HEK293T (cell line): Measurements from ENCODE around the gene CEND1.
A peak's percentile ranks its signal among the peaks of the same experiment; 100 is the strongest.

Experiments used
- CTCF ChIA-PET: fragments of 350-600 bp; formaldehyde crosslinking; extraction: SDS; loops from one replicate; lab custom pipeline; 2021; ENCODE audit warnings: antibody characterized with exemption, inconsistent platforms; lab: Yijun Ruan, JAX
- POLR2A ChIA-PET: fragments of 350-600 bp; formaldehyde crosslinking; extraction: SDS; loops from one replicate; lab custom pipeline; 2020; ENCODE audit warnings: antibody characterized with exemption, inconsistent platforms; lab: Yijun Ruan, JAX
- DNase-seq: peaks from one replicate; pipeline ENCODE4 v3.0.0; 2012; ENCODE audit warnings: mixed read lengths; ENCODE audit errors: extremely low spot score
- ARNT ChIP-seq: fragments of 450-650 bp; IDR thresholded peaks from 2 replicates; pipeline ENCODE4 v1.6.1; 2017; ENCODE audit warnings: mild to moderate bottlenecking
- BHLHE40 ChIP-seq: fragments of 450-650 bp; IDR thresholded peaks from 2 replicates; pipeline ENCODE4 v1.6.1; 2016; ENCODE audit warnings: mild to moderate bottlenecking, moderate library complexity, borderline replicate concordance
- CTBP1 ChIP-seq: fragments of 450-650 bp; IDR thresholded peaks from 2 replicates; pipeline ENCODE4 v1.6.1; 2016; ENCODE audit warnings: borderline replicate concordance
- ELF4 ChIP-seq: fragments of 450-650 bp; IDR thresholded peaks from 2 replicates; pipeline ENCODE4 v1.6.1; 2017; ENCODE audit warnings: antibody characterized with exemption
- FOXA1 ChIP-seq: fragments of 450-650 bp; IDR thresholded peaks from 2 replicates; pipeline ENCODE4 v1.6.1; 2016; ENCODE audit warnings: mild to moderate bottlenecking
- FOXK2 ChIP-seq: fragments of 450-650 bp; IDR thresholded peaks from 2 replicates; pipeline ENCODE4 v1.6.1; 2016; ENCODE audit warnings: mild to moderate bottlenecking
- FOXM1 ChIP-seq: fragments of 450-650 bp; IDR thresholded peaks from 2 replicates; pipeline ENCODE4 v1.6.1; 2017; ENCODE audit warnings: mild to moderate bottlenecking, borderline replicate concordance
- HDGF ChIP-seq: fragments of 450-650 bp; IDR thresholded peaks from 2 replicates; pipeline ENCODE4 v1.6.1; 2017; ENCODE audit warnings: antibody characterized with exemption, borderline replicate concordance
- L3MBTL2 ChIP-seq: fragments of 450-650 bp; conservative IDR thresholded peaks from 2 replicates; pipeline ENCODE4 v1.6.1; 2016; ENCODE audit warnings: mild to moderate bottlenecking
- LEF1 ChIP-seq: fragments of 450-650 bp; IDR thresholded peaks from 2 replicates; pipeline ENCODE4 v1.6.1; 2017; ENCODE audit warnings: mild to moderate bottlenecking, borderline replicate concordance
- NFRKB ChIP-seq: fragments of 450-650 bp; IDR thresholded peaks from 2 replicates; pipeline ENCODE4 v1.6.1; 2016; ENCODE audit warnings: mild to moderate bottlenecking, moderate library complexity
- PKNOX1 ChIP-seq: fragments of 450-650 bp; IDR thresholded peaks from 2 replicates; pipeline ENCODE4 v1.6.1; 2016
- SP1 ChIP-seq: fragments of 450-650 bp; IDR thresholded peaks from 2 replicates; pipeline ENCODE4 v1.6.1; 2017
- SUZ12 ChIP-seq: fragments of 450-650 bp; IDR thresholded peaks from 2 replicates; pipeline ENCODE4 v1.6.1; 2016; ENCODE audit warnings: mild to moderate bottlenecking
- TARDBP ChIP-seq: fragments of 450-650 bp; IDR thresholded peaks from 2 replicates; pipeline ENCODE4 v1.6.1; 2016
- ZNF384 ChIP-seq: fragments of 450-650 bp; IDR thresholded peaks from 2 replicates; pipeline ENCODE4 v1.6.1; 2016

CEND1 gene

DNA sequence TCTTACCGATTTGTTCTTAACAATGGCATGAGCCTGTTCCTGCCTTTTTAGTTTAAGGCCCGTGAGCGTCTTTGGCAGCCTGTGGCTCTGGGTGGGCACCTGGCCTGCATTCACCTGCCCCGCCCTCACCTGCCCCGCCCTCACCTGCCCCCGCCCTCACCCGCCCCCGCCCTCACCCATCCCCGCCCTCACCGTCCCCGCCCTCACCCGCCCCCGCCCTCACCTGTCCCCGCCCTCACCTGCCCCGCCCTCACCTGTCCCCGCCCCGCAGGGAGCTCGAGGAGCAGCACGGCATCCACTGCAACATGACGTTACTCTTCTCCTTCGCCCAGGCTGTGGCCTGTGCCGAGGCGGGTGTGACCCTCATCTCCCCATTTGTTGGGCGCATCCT lies 26.8 kb downstream of the CEND1 start:
- ChIA-PET POLR2A (interaction anchor here (0.7 kb wide), 1 partner anchor 14 kb away, joined by 3 read pairs; no protein-coding TSS in a partner anchor), CTCF (no interaction called here)
- DNase-seq, result no peak
- TF ChIP-seq ELF4 (no peak), FOXM1 (no peak), SUZ12 (no peak), HDGF (no peak), NFRKB (no peak), ARNT (no peak), LEF1 (no peak), FOXK2 (no peak)

GRCh38 chr11:762421-763072 lies 27.3 kb downstream of the CEND1 start:
- TF ChIP-seq FOXK2 (no peak), HDGF (no peak), LEF1 (no peak), SP1 (no peak), TARDBP (no peak), ARNT (no peak), FOXM1 (no peak), L3MBTL2 (no peak), SUZ12 (no peak), ZNF384 (no peak), ELF4 (no peak), CTBP1 (no peak), BHLHE40 (no peak), FOXA1 (no peak), PKNOX1 (no peak), NFRKB (no peak)
- no peak for DNase-seq
- CTCF ChIA-PET, result no interaction called here
- POLR2A ChIA-PET, result no interaction called here

DNA sequence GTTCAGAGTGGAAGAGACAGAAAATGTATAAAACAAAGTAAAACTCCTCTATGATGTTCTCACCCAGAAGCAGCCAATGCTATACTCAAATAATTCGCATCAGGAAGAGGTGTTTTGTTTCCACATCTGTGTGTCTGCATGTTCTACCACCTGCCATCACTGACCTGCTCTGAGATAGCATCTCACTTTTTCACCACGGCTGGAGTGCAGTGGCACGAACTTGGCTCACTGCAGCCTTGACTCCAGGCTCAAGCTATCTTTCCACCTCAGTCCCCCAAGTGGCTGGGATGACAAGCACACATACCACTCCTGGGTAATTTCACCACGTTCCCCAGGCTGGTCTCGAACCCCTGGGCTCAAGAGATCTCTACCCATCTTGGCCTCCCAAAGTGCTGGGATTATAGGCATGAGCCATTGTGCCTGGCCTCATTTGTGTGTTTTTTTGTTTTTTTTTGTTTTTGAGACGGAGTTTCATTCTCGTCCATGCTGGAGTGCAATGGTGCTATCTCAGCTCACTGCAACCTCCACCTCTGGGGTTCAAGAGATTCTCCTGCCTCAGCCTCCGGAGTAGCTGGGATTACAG lies 28.3 kb downstream of the CEND1 start:
- POLR2A ChIA-PET, result no interaction called here
- TF ChIP-seq CTBP1, result no peak
- TF ChIP-seq FOXA1, result no peak
- no peak for TF ChIP-seq SP1
- TF ChIP-seq FOXK2, result no peak
- no peak for TF ChIP-seq NFRKB
- no peak for DNase-seq
- CTCF ChIA-PET, result no interaction called here

DNA sequence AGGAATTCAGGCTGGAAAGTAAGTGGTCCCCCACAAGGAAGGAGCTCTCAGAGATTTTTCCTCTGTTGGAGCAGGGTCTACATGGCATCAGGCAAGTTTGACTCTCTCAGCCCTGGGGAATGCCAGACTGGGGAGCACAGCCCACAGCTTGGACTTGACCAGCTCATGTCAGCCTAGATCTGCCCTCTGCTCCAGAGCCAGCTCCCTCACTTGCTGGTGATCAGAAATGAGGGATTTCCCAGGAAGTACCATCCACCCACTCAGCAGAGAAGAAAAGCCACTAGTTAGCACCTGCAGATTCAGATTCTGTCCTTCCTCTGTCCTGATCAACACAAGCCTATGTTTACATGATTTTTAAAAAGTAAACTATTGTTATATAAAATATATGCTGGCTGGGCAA lies 29.7 kb downstream of the CEND1 start:
- ChIA-PET CTCF (no interaction called here), POLR2A (interaction anchor here (1.6 kb wide), 1 partner anchor 13 kb away, joined by 6 read pairs; the partner anchor contains the start of gene TALDO1)
- no peak for DNase-seq
- TF ChIP-seq FOXA1 (no peak), PKNOX1 (no peak), SUZ12 (no peak), CTBP1 (no peak)

DNA sequence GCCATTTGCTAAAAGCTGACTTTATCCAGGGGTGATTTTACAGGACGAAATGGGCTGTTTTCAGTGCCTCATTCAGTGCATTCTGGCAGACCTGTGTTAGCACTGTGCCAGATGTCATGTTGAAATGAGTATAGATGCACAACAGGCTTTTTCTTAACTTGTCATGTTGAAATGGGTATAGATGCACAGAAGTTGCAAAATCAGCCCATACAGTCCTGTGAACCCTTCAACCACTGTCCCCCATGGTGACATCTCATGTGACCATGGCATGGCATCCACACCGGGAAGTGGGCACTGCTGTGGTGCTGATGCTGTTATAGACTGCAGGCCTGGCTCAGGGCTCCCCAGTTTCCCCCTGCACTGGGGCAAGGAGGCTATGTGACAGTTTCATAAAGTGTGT lies 40.2 kb downstream of the CEND1 start:
- ChIA-PET CTCF (no interaction called here), POLR2A (interaction anchor here (1.5 kb wide), 1 partner anchor 14 kb away, joined by 3 read pairs; no protein-coding TSS in a partner anchor)
- no peak for TF ChIP-seq ZNF384
- TF ChIP-seq HDGF, result no peak
- TF ChIP-seq FOXK2, result no peak
- TF ChIP-seq SUZ12, result no peak
- TF ChIP-seq SP1, result no peak
- TF ChIP-seq L3MBTL2, result no peak
- no peak for TF ChIP-seq FOXA1
- no peak for TF ChIP-seq FOXM1
- TF ChIP-seq ELF4, result no peak
- no peak for TF ChIP-seq CTBP1
- TF ChIP-seq LEF1, result no peak
- TF ChIP-seq PKNOX1, result no peak
- no peak for TF ChIP-seq ARNT
- TF ChIP-seq TARDBP, result no peak
- TF ChIP-seq NFRKB, result no peak
- no peak for TF ChIP-seq BHLHE40
- no peak for DNase-seq

GRCh38 chr11:748007-748359 lies 41.9 kb downstream of the CEND1 start:
- TF ChIP-seq ZNF384, result no peak
- peak; percentile 89 for TF ChIP-seq L3MBTL2
- POLR2A ChIA-PET, result interaction anchor here (0.5 to 2.6 kb wide), 12 partner anchors 9 to 520 kb away, joined by 3 to 13 read pairs (median 4); no protein-coding TSS in a partner anchor
- DNase-seq, result no peak

More at GRCh38 chr11:748007-748359, 41.9 kb downstream of the CEND1 start:
- CTCF ChIA-PET, result interaction anchor here (1.6 kb wide), 1 partner anchor 21 kb away, joined by 6 read pairs; no protein-coding TSS in a partner anchor
